ENCODE results near the gene ABCC9.

DNA sequence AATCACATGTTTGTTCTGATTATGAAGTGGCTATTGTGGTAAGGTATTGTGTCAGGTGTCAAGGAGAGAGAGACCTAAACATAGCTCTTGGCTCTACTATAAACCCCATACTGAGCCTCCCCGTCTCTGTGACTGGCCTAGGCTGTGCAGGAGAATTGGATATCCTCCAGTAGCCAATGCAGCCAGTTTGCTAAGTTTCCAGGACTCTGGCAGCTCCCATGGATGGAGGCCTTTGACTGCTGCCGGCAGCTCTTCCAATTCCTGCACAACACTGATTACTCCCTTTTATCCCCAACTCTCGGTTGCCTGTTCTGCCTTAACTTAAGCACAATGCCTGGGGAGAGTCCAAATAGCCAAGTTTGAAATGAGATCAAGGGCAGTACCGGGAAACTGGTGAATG, 59.3 kb downstream of the ABCC9 start:
- TF ChIP-seq, protein P1, sequence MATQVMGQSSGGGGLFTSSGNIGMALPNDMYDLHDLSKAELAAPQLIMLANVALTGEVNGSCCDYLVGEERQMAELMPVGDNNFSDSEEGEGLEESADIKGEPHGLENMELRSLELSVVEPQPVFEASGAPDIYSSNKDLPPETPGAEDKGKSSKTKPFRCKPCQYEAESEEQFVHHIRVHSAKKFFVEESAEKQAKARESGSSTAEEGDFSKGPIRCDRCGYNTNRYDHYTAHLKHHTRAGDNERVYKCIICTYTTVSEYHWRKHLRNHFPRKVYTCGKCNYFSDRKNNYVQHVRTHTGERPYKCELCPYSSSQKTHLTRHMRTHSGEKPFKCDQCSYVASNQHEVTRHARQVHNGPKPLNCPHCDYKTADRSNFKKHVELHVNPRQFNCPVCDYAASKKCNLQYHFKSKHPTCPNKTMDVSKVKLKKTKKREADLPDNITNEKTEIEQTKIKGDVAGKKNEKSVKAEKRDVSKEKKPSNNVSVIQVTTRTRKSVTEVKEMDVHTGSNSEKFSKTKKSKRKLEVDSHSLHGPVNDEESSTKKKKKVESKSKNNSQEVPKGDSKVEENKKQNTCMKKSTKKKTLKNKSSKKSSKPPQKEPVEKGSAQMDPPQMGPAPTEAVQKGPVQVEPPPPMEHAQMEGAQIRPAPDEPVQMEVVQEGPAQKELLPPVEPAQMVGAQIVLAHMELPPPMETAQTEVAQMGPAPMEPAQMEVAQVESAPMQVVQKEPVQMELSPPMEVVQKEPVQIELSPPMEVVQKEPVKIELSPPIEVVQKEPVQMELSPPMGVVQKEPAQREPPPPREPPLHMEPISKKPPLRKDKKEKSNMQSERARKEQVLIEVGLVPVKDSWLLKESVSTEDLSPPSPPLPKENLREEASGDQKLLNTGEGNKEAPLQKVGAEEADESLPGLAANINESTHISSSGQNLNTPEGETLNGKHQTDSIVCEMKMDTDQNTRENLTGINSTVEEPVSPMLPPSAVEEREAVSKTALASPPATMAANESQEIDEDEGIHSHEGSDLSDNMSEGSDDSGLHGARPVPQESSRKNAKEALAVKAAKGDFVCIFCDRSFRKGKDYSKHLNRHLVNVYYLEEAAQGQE (IDR thresholded peaks at IDR 0.05; ENCODE audit: insufficient replicate concordance, low read depth), result no peak
- TF ChIP-seq CTCF (IDR thresholded peaks at IDR 0.05; ENCODE audit: insufficient read depth, low read length) (no peak), POLR2AphosphoS5 (IDR thresholded peaks at IDR 0.05; ENCODE audit: low read depth) (no peak), GABPA (IDR thresholded peaks at IDR 0.05; ENCODE audit: low read depth) (no peak)

Data from HL-60 (cell line).